Measurements from ENCODE around the gene CDK6. TPM values are rescaled to one million over a fixed set of nuclear protein-coding genes. Genes with fewer than 3 reads are reported as not detected.
A peak's percentile ranks its signal among the peaks of the same experiment; 100 is the strongest.

The CDK6 gene
- total RNA-seq, 1 donor, result 45.6 TPM

DNA sequence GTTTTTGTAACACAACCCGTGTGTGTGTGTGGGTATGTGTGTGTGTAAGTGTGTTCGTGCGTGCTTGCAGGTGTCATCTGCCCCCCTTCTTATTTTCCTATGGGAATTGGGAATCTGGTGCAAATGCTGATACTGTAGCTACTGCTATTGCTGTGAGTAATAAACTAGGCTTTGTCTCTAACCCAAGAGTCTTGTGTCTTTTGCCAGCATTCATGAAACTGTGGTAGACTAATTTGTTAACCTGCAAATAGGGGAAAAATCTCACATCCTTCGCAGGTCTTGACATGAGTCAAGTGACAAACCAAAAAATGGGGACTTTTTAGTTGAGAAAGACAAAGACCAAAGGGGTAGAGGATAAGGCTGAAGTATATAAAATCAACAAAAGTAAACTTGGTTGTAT is 188.3 kb downstream of the CDK6 start:
- no peak overlapping the region for H3K27ac ChIP-seq (ENCODE audit: low read depth, low read length)
- H3K27me3 ChIP-seq (ENCODE audit: insufficient read depth, low read length), result no peaks in the 10 kb centered on the region
- H3K79me2 ChIP-seq (ENCODE audit: insufficient read depth, low read length), result peaks cover 47% of the 10 kb centered on the region
- H3K4me3 ChIP-seq (ENCODE audit: insufficient read depth, low read length), result no peak overlapping the region
- H3K36me3 ChIP-seq (ENCODE audit: insufficient read depth, low read length), result no peaks in the 10 kb centered on the region
- H4K20me1 ChIP-seq (ENCODE audit: insufficient read depth, low read length), result peaks cover 3% of the 10 kb centered on the region
- H3K4me2 ChIP-seq (ENCODE audit: insufficient read depth, low read length), result no peak overlapping the region
- DNase-seq (ENCODE audit: insufficient read length, low spot score, missing footprints), result peak; percentile 51
- TF ChIP-seq, protein P1, sequence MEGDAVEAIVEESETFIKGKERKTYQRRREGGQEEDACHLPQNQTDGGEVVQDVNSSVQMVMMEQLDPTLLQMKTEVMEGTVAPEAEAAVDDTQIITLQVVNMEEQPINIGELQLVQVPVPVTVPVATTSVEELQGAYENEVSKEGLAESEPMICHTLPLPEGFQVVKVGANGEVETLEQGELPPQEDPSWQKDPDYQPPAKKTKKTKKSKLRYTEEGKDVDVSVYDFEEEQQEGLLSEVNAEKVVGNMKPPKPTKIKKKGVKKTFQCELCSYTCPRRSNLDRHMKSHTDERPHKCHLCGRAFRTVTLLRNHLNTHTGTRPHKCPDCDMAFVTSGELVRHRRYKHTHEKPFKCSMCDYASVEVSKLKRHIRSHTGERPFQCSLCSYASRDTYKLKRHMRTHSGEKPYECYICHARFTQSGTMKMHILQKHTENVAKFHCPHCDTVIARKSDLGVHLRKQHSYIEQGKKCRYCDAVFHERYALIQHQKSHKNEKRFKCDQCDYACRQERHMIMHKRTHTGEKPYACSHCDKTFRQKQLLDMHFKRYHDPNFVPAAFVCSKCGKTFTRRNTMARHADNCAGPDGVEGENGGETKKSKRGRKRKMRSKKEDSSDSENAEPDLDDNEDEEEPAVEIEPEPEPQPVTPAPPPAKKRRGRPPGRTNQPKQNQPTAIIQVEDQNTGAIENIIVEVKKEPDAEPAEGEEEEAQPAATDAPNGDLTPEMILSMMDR (IDR thresholded peaks at IDR 0.05; ENCODE audit: extremely low read depth, low read depth, low read length), result no peak
- H2AFZ ChIP-seq (ENCODE audit: low read length), result no peak overlapping the region
- no peaks in the 10 kb centered on the region for H3K9me3 ChIP-seq (ENCODE audit: low read depth, low read length)
- H3K4me1 ChIP-seq (ENCODE audit: insufficient read depth, low read length), result peaks cover 25% of the 10 kb centered on the region

DNA sequence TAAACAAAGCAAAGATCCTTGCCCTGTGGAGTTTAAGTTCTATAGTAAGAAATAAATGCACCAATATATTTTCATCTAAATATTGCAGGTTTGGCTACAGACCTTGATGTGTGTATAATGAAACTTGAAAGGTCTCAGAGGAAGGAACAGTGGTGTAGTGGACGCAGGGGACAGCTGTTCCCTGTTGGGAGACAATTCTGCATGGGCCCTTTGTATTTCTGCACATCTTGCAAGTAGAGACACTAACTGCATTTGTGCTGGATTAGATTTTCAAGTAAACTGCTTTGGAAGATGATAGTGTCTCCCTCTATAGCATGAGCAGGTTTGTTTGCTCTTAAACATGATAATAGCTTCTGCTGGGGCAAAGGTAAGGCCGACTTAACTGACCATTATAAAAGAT is 188.7 kb downstream of the CDK6 start:
- Histone ChIP-seq H3K4me3 (ENCODE audit: insufficient read depth, low read length) (no peak overlapping the region), H2AFZ (ENCODE audit: low read length) (no peak overlapping the region), H3K4me1 (ENCODE audit: insufficient read depth, low read length) (peaks cover 26% of the 10 kb centered on the region), H4K20me1 (ENCODE audit: insufficient read depth, low read length) (peaks cover 3% of the 10 kb centered on the region), H3K79me2 (ENCODE audit: insufficient read depth, low read length) (peaks cover 45% of the 10 kb centered on the region), H3K36me3 (ENCODE audit: insufficient read depth, low read length) (no peaks in the 10 kb centered on the region), H3K4me2 (ENCODE audit: insufficient read depth, low read length) (no peak overlapping the region), H3K27ac (ENCODE audit: low read depth, low read length) (no peak overlapping the region), H3K9me3 (ENCODE audit: low read depth, low read length) (no peaks in the 10 kb centered on the region), H3K27me3 (ENCODE audit: insufficient read depth, low read length) (no peaks in the 10 kb centered on the region)
- DNase-seq (ENCODE audit: insufficient read length, low spot score, missing footprints), result no peak
- TF ChIP-seq, protein P1 (IDR thresholded peaks at IDR 0.05; ENCODE audit: extremely low read depth, low read depth, low read length), result no peak

DNA sequence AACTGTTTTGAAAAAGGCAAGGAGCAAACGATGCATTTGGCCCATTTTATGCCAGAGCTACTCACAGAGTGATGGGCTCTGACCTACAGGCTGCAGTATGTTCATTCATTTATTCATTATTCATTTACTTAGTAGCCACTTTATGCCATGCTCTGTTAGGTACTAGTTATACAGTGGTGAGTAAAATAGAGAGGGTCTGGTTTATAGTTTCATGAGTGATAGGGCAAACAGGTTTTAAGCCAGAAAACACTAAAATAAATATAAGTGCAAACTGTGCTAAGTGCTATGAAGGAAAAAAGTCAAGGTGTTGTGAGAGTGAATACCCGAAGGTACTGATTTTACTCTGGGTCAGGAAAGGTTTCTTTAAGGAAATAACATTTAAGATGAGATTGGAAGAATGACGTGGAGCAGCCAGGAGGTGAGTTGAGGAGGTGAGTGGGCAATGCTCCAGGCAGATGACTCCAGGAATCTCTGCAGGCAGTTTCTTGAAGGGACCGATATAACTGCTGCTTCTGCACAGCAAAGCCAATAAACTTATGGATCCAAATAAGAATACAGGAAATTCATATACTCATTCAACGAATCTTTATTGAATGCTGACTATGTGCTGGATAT is 189.3 kb downstream of the CDK6 start:
- TF ChIP-seq, protein P1 (IDR thresholded peaks at IDR 0.05; ENCODE audit: extremely low read depth, low read depth, low read length), result no peak
- H3K4me3 ChIP-seq (ENCODE audit: insufficient read depth, low read length), result no peak overlapping the region
- peaks cover 3% of the 10 kb centered on the region for H4K20me1 ChIP-seq (ENCODE audit: insufficient read depth, low read length)
- peaks cover 31% of the 10 kb centered on the region for H3K4me1 ChIP-seq (ENCODE audit: insufficient read depth, low read length)
- no peak overlapping the region for H2AFZ ChIP-seq (ENCODE audit: low read length)
- no peaks in the 10 kb centered on the region for H3K27me3 ChIP-seq (ENCODE audit: insufficient read depth, low read length)
- no peak overlapping the region for H3K4me2 ChIP-seq (ENCODE audit: insufficient read depth, low read length)
- no peak for DNase-seq (ENCODE audit: insufficient read length, low spot score, missing footprints)
- no peaks in the 10 kb centered on the region for H3K9me3 ChIP-seq (ENCODE audit: low read depth, low read length)
- peaks cover 44% of the 10 kb centered on the region for H3K79me2 ChIP-seq (ENCODE audit: insufficient read depth, low read length)
- no peak overlapping the region for H3K27ac ChIP-seq (ENCODE audit: low read depth, low read length)
- no peaks in the 10 kb centered on the region for H3K36me3 ChIP-seq (ENCODE audit: insufficient read depth, low read length)

GRCh38 chr7:92645114-92646061 is 191.0 kb downstream of the CDK6 start:
- Histone ChIP-seq H3K4me1 (ENCODE audit: insufficient read depth, low read length) (peaks cover 40% of the 10 kb centered on the region), H3K9me3 (ENCODE audit: low read depth, low read length) (no peaks in the 10 kb centered on the region), H3K27ac (ENCODE audit: low read depth, low read length) (peak overlapping the region; percentile 55), H4K20me1 (ENCODE audit: insufficient read depth, low read length) (peaks cover 3% of the 10 kb centered on the region), H2AFZ (ENCODE audit: low read length) (no peak overlapping the region), H3K4me3 (ENCODE audit: insufficient read depth, low read length) (no peak overlapping the region), H3K4me2 (ENCODE audit: insufficient read depth, low read length) (no peak overlapping the region), H3K27me3 (ENCODE audit: insufficient read depth, low read length) (no peaks in the 10 kb centered on the region), H3K36me3 (ENCODE audit: insufficient read depth, low read length) (no peaks in the 10 kb centered on the region), H3K79me2 (ENCODE audit: insufficient read depth, low read length) (peaks cover 51% of the 10 kb centered on the region)
- TF ChIP-seq, protein P1 (IDR thresholded peaks at IDR 0.05; ENCODE audit: extremely low read depth, low read depth, low read length), result no peak
- no peak for DNase-seq (ENCODE audit: insufficient read length, low spot score, missing footprints)
